ENCODE data around the gene RAB6A.

Gene RAB6A

DNA sequence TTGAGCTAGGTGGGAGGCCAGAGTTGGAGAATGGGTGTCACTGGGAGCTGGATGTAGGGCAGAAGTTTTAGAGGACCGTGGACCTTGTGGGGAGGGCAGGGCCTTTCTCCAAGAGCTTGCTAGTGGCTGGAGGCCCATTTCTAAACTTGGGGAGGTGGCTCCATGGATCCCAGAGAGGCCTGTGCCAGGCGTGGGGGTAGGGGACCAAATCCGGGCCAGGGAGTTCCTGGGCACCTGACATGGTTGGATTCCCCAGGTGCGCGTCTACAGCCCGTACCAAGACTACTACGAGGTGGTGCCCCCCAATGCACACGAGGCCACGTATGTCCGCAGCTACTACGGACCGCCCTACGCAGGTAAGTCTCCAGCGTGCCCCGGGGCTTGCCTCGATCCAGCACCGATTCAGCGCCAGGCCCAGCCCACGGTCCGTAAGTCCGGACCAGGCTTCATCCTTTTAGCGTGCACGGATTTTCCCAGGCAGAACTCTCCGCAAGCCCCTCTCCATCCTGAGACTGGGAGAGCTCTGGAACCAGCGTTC, 100.3 kb downstream of the RAB6A start:
- no peak for DNase-seq (ENCODE audit: low read depth, low spot score)
- H3K27ac ChIP-seq, result no peak overlapping the region

DNA sequence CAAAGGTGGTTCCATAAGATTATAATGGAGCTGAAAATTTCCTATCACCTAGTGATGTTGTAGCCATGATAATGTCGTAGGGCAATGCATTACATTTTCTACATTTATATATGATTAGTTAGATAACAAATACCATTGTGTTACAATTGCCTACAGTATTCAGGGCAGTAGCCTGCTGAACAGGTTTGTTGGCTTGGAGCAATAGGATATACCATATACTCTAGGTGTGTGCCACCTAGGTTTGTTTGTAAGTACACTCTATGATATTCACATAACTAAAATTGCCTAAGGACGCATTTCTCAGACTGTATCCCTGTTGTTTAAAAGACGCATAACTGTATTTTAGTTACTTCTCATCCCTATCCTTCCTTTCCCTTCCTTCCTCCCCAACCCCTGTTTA, 100.9 kb downstream of the RAB6A start:
- DNase-seq (ENCODE audit: low read depth, low spot score), result no peak
- H3K27ac ChIP-seq, result no peak overlapping the region

DNA sequence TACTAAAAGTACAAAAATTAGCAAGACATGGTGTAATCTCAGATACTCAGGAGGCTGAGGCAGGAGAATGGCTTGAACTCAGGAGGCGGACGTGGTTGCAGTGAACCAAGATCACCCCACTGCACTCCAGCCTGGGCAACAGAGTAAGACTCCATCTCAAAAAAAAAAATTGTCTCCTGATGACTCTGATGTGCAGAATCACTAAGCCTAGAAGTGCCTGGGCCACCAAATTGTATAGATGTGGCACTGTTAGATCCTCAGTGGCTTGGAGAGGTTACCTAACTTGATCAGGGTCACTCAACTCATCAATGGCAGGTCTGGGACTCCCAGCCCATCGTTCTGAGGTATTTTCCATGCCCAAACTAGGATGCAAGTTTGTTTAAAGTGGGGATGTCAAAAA, 103.9 kb downstream of the RAB6A start:
- H3K27ac ChIP-seq, result no peak overlapping the region
- no peak for DNase-seq (ENCODE audit: low read depth, low spot score)

DNA sequence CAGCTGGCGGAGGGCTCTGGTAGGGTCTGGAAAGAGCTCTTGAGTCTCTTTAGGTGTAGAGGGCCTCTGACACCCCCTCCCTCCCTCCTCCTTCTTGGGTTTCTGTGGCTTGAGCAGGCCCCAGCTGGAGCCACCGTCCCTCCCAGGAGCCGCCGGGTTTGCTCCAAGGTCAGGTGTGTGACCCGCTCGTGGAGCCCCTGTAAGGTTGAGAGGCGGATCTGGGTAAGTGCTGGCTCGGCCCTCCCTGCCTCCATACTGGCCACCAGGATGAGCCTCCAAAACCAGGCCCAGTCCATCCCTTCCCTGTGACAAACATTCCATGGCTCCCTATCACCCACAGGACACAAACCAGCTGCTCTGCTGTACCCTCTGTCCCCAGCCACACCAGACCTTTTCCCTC, 105.2 kb downstream of the RAB6A start:
- DNase-seq (ENCODE audit: low read depth, low spot score), result no peak
- no peak overlapping the region for H3K27ac ChIP-seq

DNA sequence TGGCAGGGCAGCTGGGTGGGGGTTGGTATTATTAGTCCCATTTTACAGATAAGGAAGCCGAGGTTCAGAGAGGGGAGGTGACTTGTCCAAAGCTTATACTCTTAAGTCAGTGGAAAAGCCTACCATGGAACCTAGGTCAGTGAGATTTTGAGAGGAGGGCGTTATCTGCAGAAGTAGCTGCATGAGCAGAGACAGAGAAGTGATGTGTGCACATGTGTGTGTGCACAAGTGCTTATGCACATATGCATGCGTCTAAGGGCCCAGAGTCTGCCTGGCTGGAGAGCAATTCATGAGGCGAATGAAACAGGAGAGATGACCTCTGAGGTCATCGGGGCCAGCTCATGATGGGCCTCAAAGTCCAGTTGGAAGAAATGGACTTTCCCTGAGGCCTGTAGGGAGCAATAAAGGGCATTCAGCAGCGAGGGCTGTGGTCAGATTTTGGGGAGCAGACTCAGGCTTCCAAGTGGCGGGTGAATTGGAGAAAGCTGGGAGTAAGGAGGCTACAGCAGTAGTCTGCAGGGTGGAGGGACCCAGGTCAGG, 106.3 kb downstream of the RAB6A start:
- no peak for DNase-seq (ENCODE audit: low read depth, low spot score)
- no peak overlapping the region for H3K27ac ChIP-seq

DNA sequence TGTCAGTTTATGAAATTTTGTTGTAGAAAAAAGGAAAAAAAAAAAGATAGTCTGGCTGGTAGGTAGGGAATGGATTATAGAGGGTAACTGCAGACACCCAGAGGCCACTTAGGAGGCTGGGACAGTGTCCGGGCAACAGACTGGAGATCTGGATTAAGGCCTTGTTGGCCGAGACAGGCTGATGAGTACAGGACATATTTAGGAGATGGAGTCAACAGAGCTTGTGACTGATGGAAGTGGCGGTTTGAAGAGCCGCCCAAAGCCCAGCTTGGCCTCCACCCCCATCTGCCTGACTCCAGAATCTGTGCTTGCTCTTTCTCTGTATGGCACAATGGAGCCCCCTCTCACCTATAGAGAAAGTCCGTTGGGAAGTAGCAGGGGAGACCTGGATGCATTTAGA, 106.9 kb downstream of the RAB6A start:
- DNase-seq (ENCODE audit: low read depth, low spot score), result no peak
- no peak overlapping the region for H3K27ac ChIP-seq

DNA sequence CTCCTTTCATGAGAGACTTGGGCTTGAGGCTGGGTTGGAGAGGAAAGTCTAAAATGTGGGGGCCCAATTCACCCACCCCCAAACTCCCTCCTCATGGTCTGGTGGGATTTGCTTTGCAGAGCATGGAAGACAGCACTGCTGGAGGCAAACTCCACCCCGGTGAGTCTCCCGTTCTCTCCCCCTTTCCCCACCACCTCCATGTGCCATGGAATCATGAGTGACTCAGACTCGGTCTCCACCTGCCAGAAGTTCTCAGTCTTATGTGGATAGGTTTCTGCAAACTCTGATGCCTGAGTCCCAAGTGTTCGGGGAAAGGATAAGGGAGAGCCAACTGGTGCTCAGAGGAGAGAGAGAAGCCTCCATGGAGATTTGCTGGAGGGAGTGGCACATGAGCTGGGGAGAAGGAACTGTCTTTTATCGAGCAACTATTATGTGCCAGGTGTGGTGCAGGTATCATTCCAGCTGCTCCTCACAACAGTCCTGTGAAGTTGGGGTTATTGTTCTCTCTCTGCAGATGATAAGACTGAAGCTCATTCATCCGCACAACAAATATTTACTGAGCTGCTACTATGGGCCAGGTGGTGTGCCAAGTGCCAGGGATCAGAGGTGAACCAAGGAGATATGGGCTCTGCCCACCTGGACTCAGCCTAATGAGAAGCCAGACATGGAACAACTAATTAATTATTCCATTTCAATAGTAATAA, 107.9 kb downstream of the RAB6A start:
- no peak for DNase-seq (ENCODE audit: low read depth, low spot score)
- H3K27ac ChIP-seq, result no peak overlapping the region

DNA sequence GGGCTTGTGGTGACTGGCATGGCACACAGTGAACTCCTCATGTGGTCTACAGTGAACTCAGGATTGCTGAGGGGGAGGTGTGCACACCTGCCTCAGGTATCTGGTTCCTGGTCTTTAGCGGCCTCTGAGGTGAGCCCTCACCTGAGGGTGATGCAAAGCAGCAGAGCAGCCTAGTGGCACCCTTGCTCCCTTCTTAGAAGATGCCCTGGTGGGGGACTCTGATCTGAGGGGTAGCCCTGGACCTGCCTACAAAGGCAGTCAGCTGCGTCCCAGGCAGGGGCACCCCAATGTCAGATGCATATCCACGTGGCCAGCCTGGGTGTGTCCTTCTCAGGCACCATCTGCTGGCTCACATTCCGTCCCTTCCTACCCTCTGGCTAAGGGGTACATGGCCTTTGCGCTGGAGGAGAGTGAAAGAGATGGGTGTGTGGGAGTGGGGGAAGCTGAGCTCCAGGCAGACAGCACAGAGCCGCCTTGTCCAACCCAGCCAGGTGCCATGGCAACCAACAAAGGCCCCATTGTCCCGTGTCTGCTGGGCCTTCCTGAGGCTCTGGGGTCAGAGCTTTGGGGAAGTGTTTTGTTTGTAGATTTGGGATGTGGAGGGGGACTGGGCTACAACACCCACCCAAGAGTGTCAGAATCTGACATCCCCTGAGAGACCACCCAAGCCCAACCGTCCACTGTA, 108.7 kb downstream of the RAB6A start:
- H3K27ac ChIP-seq, result no peak overlapping the region
- DNase-seq (ENCODE audit: low read depth, low spot score), result no peak

DNA sequence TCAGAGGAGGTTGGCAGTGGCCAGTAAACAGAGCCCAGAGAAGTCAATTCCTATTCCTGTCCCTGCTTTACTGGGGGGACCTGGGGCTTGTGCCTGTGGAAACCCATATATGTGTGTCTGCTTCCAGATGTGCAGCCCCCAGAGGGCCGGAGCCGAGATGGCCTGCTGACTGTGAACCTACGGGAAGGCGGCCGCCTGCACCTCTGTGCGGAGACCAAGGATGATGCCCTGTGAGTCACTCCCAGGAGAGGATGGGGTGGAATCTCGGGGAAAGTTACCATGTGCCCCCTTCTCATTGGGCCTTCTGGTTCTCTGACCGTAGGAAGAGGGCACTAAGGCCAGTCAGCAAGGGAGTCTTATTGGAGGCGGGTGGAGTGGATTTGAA, 109.2 kb downstream of the RAB6A start:
- no peak overlapping the region for H3K27ac ChIP-seq
- no peak for DNase-seq (ENCODE audit: low read depth, low spot score)

DNA sequence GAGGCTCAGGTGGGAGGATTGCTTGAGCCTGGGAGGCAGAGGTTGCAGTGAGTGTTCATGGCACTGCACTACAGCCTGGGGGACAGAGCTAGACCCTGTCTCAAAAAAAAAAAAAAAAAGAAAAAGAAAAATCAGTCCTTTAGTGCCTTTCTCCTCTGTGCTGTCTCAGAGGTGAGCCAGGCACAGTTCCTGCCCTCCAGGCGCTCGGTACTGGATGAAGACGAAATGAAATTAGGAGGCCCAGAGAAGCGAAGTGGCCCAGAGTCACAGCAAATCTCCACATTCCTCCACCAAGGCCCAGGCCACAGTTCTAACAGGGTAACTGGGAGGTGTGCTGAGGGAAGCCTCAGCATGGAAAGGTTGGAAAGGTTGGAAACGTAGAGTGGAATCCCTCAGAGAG, 109.6 kb downstream of the RAB6A start:
- no peak for DNase-seq (ENCODE audit: low read depth, low spot score)
- H3K27ac ChIP-seq, result no peak overlapping the region

DNA sequence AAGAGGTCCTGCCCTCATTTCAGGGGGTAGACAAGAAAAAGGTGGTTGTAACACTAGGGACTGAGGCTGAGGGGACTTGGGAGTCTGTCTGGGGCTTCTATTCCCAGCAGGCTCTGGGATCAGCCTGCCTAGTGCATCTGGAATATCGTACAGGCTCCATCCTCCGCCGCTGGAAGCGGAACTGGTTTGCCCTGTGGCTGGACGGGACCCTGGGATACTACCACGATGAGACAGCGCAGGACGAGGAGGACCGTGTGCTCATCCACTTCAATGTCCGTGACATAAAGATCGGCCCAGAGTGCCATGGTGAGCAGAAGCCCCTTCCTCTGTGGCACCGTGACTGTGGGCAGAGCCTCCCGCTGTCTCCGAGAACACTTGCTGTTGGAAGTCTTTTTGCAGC, 110.5 kb downstream of the RAB6A start:
- DNase-seq (ENCODE audit: low read depth, low spot score), result no peak
- no peak overlapping the region for H3K27ac ChIP-seq

DNA sequence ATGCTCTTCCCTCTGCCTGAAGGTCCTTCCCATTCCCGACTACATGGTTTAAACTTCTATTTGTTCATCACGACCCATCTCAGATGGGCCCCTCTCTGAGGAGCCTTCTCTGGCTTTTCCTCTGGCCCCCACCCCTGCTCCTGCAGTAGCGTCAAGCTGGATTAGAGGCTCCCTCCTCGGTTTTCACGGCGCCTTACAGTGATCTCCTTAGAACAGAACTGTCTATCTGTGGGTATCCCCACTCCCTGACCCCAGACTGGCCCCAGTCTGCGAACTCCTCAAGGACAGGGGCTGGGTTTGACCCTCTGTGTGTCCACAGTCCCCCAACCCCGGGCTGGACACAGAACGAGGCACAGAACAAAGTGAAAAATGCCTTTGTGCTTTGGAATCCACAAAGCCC, 111.7 kb downstream of the RAB6A start:
- DNase-seq (ENCODE audit: low read depth, low spot score), result no peak
- no peak overlapping the region for H3K27ac ChIP-seq

DNA sequence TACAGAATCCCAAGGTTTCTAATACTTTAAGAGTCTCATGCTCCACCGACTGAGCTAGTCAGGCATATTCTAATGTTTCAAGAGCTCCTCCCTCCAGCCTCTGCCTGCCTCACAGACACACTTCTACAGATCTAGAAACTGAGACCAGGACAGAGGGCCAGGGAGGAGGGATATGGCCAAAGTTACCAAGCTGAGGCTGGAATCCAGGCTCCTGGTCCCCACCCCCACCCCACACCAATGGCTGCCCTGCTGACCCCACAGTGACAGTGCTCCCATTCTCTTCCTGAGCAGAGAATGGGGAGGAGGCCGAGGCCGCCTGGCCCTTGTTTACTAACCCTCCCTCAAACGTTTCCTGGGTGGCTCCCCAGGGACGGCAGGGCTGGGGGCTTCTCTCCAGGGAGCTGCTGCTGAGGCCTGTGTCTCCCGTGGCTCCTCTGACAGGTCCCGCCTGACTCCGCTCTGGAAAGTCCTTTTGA, 112.3 kb downstream of the RAB6A start:
- no peak overlapping the region for H3K27ac ChIP-seq

DNA sequence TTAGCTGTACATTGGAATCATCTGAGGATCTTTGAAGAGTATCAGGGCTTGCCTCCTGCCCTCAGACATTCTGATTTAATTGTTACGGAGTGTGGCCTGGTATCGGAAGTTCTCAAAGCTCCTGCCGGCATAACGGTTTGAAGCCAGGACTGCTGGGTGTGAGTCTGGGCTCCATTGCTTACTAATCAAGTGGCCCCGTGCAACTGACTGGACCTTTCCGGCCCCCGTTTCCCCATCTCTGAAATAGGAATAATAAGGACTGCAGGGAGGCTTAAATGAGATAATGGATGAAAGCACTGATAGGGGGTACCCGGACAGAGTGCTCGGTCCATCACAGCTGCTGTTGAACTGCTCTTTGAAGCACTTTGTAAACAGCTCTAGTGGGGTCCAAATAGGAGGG, 112.8 kb downstream of the RAB6A start:
- no peak for DNase-seq (ENCODE audit: low read depth, low spot score)
- no peak overlapping the region for H3K27ac ChIP-seq

More for the DNA sequence above, 112.3 kb downstream of the RAB6A start:
- DNase-seq (ENCODE audit: low read depth, low spot score), result no peak

DNA sequence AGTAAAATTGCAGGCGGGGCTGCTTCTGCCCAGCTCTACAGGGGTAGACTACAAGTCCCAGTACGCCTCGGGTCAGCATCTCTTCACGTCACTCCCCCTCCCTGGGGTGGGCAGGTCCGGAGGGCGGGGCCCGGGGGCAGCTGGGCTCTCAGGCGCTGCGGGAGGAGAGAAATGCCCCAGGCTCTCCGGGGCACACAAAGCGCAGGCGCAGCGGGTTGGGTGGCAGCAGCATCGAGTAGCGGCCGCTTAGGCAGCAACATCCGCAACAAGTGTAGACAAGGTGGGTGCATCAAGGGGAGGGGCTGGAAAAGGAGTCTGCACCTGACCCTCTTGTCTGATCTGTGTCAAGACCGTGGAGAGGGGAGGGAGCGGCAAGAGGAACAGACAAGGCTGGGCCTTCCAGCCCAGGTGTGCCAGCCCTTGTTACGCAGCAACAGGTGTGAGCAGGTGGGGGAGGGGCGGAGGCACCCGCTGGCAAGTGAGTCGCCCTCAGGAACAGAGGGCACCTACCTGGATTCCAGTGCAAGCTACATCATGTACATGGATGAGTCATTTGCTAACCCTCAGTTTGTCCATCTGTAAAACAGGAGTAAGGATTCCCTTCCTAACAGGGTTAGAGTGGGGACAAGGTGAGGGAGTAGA, 113.3 kb downstream of the RAB6A start:
- no peak for DNase-seq (ENCODE audit: low read depth, low spot score)
- no peak overlapping the region for H3K27ac ChIP-seq

DNA sequence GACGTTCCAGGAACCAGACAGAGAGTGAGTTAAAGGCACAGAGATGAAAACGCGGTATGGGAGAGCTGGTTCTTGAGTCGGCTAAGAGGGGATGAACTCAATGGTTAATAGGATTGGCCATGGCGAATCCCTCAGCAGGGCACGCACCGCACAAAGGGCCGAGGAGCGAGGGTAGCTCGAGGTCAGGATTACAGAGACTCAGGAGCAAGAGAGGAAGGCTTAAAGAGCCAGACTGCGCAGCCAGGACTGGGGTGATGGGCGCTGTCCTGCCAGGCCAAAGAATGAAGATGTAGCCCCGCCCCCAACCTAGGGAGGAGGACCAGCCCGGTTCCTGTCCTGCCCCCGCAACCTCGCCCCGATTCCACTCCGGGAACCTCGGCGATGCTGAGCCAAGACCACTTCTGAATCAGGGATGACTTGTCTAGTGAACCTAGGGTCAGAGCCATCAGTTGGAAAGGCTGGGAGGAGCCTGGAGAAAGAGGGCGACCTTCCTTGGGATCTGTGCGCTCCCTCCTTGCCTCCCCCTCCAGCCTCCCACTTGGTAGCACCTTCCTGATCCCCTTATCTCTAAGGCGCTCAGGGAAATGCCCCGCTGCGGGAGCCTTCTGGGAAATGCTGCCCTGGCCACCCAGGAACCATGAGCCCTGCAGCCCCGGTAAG, 114.8 kb downstream of the RAB6A start, which contains the start of gene PLEKHB1:
PLEKHB1 (plus strand) TSS at position 610 of the 660 bp plus-strand sequence; CDS start at position 638, 28 bp downstream.
- H3K27ac ChIP-seq, result no peak within 1 kb of the TSS

DNA sequence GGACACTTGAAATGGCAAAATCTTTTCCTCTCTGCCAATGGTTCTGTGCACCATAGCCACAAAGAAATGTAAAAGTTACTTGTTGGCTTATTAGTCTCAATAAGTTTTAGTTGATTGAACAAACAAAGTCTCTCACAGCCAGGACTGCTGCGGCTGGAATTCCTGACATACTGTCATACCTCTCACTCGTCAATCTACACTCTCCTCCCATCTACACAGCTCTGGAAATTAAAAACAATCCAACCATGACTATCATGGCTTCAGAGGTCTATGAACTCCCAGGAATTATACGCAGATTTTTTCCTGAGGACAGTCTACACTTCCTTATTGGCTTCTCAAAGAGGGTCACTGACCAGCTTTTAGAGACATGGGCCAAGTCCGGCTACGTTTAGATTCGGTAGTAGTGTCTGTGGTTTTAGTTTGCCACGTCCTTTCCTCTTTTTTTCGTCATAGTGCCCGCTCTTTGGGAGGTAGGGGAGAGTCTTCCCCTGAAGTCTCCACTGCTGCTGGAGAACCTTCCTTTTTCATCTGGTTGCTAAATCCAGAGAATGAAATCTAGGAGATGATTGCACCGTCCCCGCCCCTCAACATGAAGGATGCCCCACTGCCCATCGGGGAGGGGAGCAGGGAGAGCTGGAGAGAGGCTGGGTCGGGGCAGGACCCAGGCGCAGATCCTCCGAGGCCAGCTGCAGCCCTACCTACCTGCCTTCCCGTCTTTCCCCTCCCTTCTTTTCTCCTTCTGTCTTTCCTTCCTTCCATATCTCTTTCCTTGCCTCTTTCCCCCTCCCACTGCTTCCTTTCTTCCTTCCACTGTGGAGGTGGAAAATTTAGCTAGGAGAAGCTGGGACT, 115.5 kb downstream of the RAB6A start:
- no peak overlapping the region for H3K27ac ChIP-seq
- DNase-seq (ENCODE audit: low read depth, low spot score), result no peak

More for the DNA sequence above, 114.8 kb downstream of the RAB6A start, which contains the start of gene PLEKHB1:
- DNase-seq (ENCODE audit: low read depth, low spot score), result no peak

DNA sequence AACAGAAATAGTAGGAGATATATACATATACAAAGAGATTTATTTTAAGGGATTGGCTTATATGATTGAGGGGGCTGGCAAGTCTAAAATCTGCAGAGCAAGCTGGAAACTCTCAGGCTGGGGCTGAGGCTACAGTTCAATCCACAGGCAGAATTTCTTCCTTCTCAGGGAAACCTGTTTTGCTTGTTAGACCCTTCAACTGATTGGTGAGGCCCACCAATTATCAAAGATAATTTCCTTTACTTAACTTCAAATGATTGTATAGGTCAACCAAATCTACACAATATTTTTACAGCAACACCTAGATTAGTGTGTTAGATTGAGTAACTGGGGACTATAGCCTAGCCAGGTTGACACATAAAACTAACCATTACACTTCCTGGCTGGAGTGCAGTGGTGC, 119.2 kb downstream of the RAB6A start:
- no peak for DNase-seq (ENCODE audit: low read depth, low spot score)
- H3K27ac ChIP-seq, result no peak overlapping the region

DNA sequence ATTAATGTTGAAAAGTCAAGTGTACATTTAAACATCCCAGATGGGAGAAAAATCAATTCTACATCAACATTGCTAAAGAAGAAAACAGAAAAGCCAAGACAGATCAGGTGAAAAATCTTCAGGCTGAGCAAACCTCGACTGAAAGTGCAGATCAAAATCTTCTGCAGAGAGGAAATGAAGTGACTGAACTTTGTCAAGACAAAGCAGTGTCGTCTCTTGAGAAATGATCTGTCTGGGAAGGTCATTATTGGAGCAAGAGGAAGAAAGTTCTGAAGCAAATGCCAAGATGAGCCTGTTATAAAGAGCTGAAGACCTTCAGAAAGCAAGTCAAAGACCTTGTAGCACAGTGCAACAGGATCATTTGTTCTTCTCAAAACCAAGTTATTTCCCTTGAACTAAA, 120.3 kb downstream of the RAB6A start:
- H3K27ac ChIP-seq, result no peak overlapping the region
- no peak for DNase-seq (ENCODE audit: low read depth, low spot score)

All from epithelial cell of prostate (primary cell).